GM12892 (cell line): ENCODE measurements around the gene COG3.

ENCODE experiments used
- DNase-seq: peaks from one replicate; pipeline ENCODE4 v3.0.0; 2011; ENCODE audit not compliant: insufficient read length
- FAIRE-seq: peaks from 2 replicates; lab custom pipeline; 2011; peaks lifted over from hg19 to GRCh38; lab: Jason Lieb, UNC
- POLR2A ChIP-seq: IDR thresholded peaks from 2 replicates; pipeline ENCODE4 v1.6.1; 2011; ENCODE audit warnings: low read depth, low read length, control low read depth
- POLR2AphosphoS5 ChIP-seq: IDR thresholded peaks from 2 replicates; pipeline ENCODE4 v1.6.1; 2011; ENCODE audit warnings: low read depth, low read length, control low read depth
- TAF1 ChIP-seq: IDR thresholded peaks from 2 replicates; pipeline ENCODE4 v1.6.1; 2011; ENCODE audit warnings: low read depth, mild to moderate bottlenecking, control low read depth, low read length, borderline replicate concordance

COG3 gene

DNA sequence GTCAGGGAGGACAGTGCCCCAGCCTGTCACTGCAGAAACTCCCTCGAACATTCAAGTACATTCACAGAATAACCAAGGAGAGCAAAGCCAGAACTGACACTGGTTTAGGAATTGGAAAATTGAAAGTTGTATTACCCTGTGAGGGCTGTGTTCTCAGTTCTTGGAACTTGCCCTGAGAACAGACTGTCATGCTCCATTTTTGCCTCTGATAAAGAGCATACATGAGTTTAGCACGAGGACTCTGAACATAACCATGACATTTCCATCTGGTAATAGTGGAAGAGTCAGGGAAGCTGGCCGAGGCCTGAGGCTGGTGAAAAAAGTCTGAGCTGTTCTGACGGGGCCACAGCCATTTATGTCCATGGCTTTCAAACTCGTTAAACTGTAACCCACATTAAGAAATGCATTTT lies 31.4 kb upstream of the COG3 start:
- FAIRE-seq (no peak), DNase-seq (no peak)
- TF ChIP-seq TAF1 = no peak
- TF ChIP-seq POLR2A = no peak

DNA sequence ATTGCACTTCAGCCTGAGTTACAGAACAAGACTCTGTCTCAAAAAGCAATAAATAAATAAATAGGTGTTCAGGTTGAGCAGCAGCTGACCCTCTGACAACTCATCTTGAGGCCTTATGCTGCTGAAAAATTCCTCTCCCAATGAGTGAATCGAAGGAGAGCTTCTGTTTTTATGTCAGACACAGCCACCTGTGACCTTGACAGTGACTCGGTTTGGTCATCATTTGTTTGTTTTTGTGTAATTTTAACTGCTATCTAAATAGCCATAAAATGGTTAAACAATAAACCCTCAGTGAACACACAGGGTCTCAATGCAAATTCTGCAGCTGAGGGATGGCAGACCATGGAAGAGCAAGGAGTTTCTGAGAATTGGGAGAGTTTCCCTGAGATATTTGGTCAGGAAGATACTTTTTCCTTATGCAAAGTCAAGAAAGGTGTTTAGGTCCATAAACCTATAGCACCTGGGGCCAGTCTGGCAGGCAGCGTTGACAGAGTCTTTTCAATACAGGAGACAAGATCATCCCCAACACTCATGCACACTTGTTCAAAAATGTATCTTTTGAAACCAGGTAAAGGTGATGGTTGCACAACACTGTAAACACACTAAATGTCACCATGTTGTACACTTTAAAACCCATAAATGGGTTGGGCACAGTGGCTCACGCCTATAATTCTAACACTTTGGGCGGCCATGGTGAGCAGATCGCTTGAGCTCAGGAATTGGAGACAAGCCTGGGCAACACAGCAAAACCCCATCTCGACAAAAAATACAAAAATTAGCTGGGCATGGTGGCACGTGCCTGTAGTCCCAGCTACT lies 30.0 kb upstream of the COG3 start:
- DNase-seq (no peak), FAIRE-seq (no peak)
- TF ChIP-seq TAF1 (no peak), POLR2A (no peak), POLR2AphosphoS5 (no peak)

DNA sequence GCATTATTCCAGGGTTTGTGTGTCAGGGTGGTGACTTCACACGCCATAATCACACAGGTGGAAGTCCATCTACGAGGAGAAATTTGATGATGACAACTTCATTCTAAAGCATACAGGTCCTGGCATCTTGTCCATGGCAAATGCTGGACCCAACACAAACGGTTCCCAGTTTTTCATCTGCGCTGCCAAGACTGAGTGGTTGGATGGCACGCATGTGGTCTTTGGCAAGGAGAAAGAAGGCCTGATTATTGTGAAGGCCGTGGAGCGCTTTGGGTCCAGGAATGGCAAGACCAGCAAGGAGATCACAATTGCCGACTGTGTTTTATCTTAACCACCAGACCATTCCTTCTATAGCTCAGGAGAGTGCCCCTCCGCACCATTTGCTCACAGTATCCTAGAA lies 28.4 kb upstream of the COG3 start:
- TF ChIP-seq POLR2AphosphoS5 = no peak
- TF ChIP-seq POLR2A = no peak
- TF ChIP-seq TAF1 = no peak
- DNase-seq (no peak), FAIRE-seq (no peak)

DNA sequence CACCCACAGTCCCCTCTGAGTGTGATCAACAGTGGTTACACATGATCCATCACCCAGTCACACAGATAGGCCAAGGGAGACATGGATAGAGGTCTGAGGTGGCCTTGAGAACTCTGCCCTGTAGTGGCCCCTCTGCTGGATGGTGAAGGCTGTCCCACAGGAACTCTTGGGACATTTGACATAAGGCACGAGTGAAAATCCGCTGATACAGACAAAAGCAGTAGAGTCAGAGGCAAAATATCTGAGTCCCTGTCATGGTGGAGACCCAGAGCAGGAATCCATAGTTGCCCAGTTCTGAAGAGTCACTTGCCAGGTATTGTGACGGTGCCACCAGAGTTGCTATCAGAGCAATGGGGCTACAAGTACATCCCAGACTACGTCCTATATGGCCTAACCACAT lies 27.8 kb upstream of the COG3 start:
- FAIRE-seq (no peak), DNase-seq (no peak)
- TF ChIP-seq POLR2A (no peak), TAF1 (no peak), POLR2AphosphoS5 (no peak)

DNA sequence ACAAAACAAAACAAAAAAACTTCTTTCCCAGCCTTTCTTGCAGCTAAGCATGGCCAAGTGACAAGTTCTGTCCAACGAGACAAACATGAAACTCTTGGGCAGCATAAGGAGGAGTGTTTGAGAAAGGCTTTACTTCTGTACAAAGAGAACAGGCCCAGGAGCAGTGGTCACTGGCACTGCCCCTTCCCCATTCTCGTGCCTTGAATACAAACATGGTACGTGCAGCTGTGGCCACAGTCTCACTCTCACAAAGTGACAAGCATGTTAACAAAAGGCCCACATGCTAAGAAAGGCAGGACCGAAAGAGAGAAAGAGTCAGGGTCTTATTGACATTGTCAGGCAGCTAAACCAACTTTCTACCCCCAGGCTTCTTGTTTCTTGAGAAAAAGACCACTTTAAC lies 26.8 kb upstream of the COG3 start:
- TF ChIP-seq POLR2AphosphoS5 (no peak), POLR2A (no peak), TAF1 (no peak)
- FAIRE-seq = no peak
- no peak for DNase-seq

DNA sequence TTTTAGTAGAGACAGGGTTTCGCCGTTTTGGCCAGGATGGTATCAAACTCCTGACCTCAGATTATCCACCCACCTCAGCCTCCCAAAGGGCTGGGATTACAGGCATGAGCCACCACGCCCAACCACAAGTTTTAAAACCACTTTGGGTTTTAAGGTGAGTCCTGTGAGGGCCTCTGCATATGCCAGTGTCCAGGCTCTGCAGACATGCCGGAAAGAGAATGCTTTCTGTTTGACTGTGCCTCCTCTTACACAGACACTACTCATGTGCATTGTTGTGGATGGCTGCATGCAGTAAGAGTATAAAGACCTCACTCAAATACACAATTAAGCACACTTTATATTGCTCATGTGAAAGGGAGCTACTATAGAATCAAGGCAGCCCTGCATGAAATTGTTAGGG lies 25.7 kb upstream of the COG3 start:
- FAIRE-seq = peak; percentile 70
- DNase-seq = no peak
- TF ChIP-seq TAF1 (no peak), POLR2AphosphoS5 (no peak), POLR2A (no peak)

DNA sequence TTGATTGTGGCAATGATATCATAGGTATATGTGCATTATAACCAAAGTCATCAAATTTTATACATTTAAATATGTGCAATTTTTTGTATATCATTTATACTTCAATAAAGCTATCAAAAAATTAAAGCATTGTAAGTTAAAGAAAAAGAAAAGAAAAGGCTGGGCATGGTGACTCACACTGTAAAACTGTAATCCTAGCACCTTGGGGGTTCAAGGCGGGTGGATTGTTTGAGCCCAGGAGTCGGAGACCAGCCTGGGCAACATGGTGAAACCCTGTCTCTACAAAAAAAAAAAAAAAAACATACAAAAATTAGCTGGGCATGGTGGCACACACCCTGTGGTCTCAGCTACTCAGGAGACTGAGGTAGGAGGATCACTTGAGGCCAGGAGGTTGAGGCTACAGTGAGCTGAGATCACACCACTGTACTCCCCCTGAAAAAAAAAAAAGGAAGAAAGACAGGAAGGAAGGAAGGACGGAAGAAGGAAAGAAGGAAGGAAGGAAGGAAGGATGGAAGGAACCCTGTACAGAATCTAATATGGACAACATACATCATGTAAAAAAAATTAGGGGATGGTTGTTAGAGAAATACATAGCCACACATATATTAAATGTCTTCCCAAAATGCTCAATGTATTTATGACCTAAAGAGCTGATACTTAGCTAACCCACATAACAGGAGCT lies 24.8 kb upstream of the COG3 start:
- DNase-seq (no peak), FAIRE-seq (no peak)
- TF ChIP-seq POLR2A (no peak), TAF1 (no peak), POLR2AphosphoS5 (no peak)

DNA sequence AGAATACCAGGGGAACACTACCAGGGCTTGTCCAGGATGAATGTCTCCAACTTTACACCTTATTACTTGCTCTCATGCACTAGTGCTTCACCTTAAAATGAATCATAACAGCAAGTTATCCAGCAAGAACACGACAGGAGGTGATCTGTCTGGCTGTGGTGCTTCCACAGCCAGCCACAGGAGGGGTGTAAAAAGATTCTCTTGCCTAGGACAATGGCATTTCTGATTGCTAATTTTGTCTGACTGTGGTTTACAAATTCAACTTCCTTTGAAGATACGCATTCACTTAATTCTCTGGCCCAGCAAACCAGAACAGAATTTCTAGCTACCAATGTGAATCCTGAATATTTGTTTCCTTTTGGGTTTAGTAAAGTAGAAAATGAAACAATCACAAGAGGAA lies 23.1 kb upstream of the COG3 start:
- FAIRE-seq (peak; percentile 73), DNase-seq (no peak)
- no peak for TF ChIP-seq POLR2AphosphoS5
- TF ChIP-seq TAF1 = no peak
- no peak for TF ChIP-seq POLR2A

DNA sequence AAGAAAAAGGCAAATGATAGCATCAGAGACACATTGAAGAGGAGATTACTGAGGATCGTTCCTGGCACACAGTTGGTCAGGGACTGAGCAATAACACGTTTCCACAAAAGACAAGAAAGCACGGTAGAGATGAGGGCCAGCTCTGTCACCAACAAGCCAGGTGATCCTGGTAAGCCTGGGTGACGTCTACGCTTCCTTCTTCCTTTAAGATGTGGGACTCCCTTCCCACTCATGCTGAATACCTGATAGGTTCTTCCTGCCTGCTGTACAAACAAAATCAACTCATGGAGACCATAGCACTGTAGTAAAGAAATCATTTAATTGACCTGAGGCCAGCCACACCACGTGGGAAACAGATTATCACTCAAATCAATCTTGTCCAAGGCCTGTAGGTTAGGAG lies 19.7 kb upstream of the COG3 start:
- no peak for FAIRE-seq
- no peak for TF ChIP-seq TAF1
- no peak for TF ChIP-seq POLR2AphosphoS5
- TF ChIP-seq POLR2A = no peak
- DNase-seq = no peak

DNA sequence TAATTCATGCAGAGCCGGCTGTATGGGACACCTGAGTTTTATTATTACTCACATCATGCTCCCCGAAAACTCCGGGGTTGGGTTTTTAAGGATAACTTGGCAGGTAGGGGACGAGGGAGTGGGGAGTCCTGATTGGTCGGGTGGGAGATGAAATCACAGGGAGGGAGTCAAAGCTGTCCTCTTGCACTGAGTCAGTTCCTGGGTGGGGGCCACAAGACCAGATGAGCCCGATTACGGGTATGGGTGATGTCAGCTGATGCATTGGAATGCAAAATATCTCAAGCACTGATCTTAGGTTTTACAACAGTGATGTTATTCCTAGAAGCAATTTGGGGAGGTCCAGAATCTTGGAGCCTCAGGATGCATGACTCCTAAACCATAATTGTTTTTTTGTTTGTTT lies 18.6 kb upstream of the COG3 start:
- no peak for FAIRE-seq
- TF ChIP-seq TAF1 (no peak), POLR2A (no peak), POLR2AphosphoS5 (no peak)
- DNase-seq = no peak

DNA sequence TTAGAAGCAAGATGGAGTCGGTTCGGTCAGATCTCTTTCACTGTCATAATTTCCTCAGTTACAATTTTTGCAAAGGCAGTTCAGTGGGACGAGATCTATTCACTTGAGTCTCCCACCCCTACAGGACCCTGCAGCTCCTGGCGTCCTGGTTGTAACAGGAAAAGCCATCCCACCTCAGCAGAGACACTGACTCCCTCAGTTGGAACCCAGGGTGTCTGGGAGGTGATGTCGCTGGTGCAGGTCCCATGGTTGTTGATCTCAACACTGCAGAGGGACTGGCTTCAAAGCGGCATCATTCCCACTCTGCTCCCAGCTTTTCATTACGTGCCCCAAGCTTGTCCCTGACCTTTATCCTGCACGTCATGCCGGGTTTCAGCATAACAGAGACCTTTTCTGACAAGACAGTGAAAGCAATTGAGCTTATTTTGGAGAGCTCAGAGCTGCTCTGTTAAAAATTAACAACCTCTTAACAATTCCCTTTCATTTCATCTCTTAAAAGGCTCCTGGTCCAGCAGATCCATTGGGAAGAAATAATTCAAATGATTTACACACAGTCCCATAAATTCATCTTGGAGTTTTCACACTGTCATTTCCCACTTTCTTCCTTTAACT lies 17.6 kb upstream of the COG3 start:
- FAIRE-seq = no peak

More for the DNA sequence above, 17.6 kb upstream of the COG3 start:
- TF ChIP-seq POLR2A (no peak), POLR2AphosphoS5 (no peak), TAF1 (no peak)
- DNase-seq = no peak
